Panc1 (cell line): Measurements from ENCODE around the gene WNK2. TPM values are rescaled to one million over a fixed set of nuclear protein-coding genes. Genes with fewer than 3 reads are reported as not detected.

Experiments used
- ATAC-seq: fragments of 200-7000 bp; cut with Tn5 transposase; 2 replicates; pipeline ENCODE4 v1.9.1; 2020; ENCODE audit warnings: mild to moderate bottlenecking, moderate library complexity
- BruUV-seq: library from RNA; stranded (reverse); fragments of 400-500 nt; replicated peaks from 2 replicates; lab custom pipeline; 2021; lab: Mats Ljungman, UMichigan
- CTCF ChIA-PET: fragments of 300-600 bp; sonication (Branson Sonifier 250); formaldehyde crosslinking; loops from one replicate; lab custom pipeline; 2022; ENCODE audit warnings: antibody characterized with exemption; lab: Charles Lee
- POLR2A ChIA-PET: fragments of 300-600 bp; sonication (Branson Sonifier 250); formaldehyde crosslinking; loops from one replicate; lab custom pipeline; 2022; ENCODE audit warnings: antibody characterized with exemption; lab: Charles Lee
- DNase-seq: peaks from one replicate; pipeline ENCODE4 v3.0.0-alpha.2; 2010; ENCODE audit warnings: low read depth, low spot score
- H3K27ac ChIP-seq: 2 replicates; pipeline ENCODE4 v1.5.1; 2011; ENCODE audit warnings: mild to moderate bottlenecking, low read length, inconsistent platforms
- H3K27me3 ChIP-seq: fragments of 200-500 bp; sonication (Bioruptor generic); 2 replicates; pipeline ENCODE4 v1.6.0; 2014; ENCODE audit warnings: low read length, inconsistent platforms; ENCODE audit not compliant: control insufficient read depth, insufficient read depth
- H3K36me3 ChIP-seq: fragments of 200-500 bp; sonication (Bioruptor generic); 2 replicates; pipeline ENCODE4 v1.5.1; 2014; ENCODE audit warnings: inconsistent platforms, mild to moderate bottlenecking, low read length, moderate library complexity; ENCODE audit not compliant: control insufficient read depth, insufficient read depth
- H3K4me1 ChIP-seq: 2 replicates; pipeline ENCODE4 v1.5.1; 2011; ENCODE audit warnings: inconsistent platforms, mild to moderate bottlenecking, low read length, moderate library complexity; ENCODE audit not compliant: control insufficient read depth, insufficient read depth
- H3K4me3 ChIP-seq, 2 experiments: 2 replicates each; pipeline ENCODE4 v1.5.1; 2011 to 2012; ENCODE audit warnings: low read depth in 2 of 2, low read length in 2 of 2, mild to moderate bottlenecking in 2 of 2, inconsistent platforms in 1 of 2, moderate library complexity in 1 of 2
- H3K9me3 ChIP-seq: fragments of 200-500 bp; sonication (Bioruptor generic); 2 replicates; pipeline ENCODE4 v1.5.1; 2014; ENCODE audit warnings: low read depth, mild to moderate bottlenecking, inconsistent platforms, low read length, moderate library complexity; ENCODE audit not compliant: control insufficient read depth, insufficient read depth
- CTCF ChIP-seq: fragments of 450-650 bp; IDR thresholded peaks from 2 replicates; pipeline ENCODE4 v1.5.1; 2017; ENCODE audit warnings: mild to moderate bottlenecking
- POLR2AphosphoS5 ChIP-seq: IDR thresholded peaks from 2 replicates; pipeline ENCODE4 v1.6.1; 2012; ENCODE audit warnings: mild to moderate bottlenecking, low read depth, low read length, moderate library complexity
- REST ChIP-seq, 2 experiments: IDR thresholded peaks; 2 replicates each; pipeline ENCODE4 v1.6.1; 2011 to 2012; ENCODE audit warnings: low read depth in 2 of 2, control low read depth in 1 of 2, low read length in 1 of 2, mild to moderate bottlenecking in 1 of 2, moderate library complexity in 1 of 2; ENCODE audit not compliant: insufficient read depth in 1 of 2
- SIN3A ChIP-seq: IDR thresholded peaks from 2 replicates; pipeline ENCODE4 v1.6.1; 2012; ENCODE audit warnings: low read depth, mild to moderate bottlenecking, low read length, moderate library complexity, borderline replicate concordance; ENCODE audit not compliant: insufficient read depth
- TCF7L2 ChIP-seq: IDR thresholded peaks from 2 replicates; pipeline ENCODE4 v1.6.1; 2011; ENCODE audit warnings: mild to moderate bottlenecking, low read depth, low read length, inconsistent platforms
- in situ Hi-C: cut with HindIII; loops from 2 replicates; pipeline ENCODE4 v1.10.0; 2016; ENCODE audit warnings: low sequenced_read_pairs, low pct_unique_long_range_greater_than_20kb
- intact Hi-C: fragments of 100-400 bp; cut with micrococcal nuclease; formaldehyde crosslinking; loops from one replicate; pipeline ENCODE4 v1.10.0; 2022; ENCODE audit not compliant: unreplicated experiment
- total RNA-seq: library from RNA; stranded (reverse); gene quantifications from one replicate; pipeline ENCODE4 v1.2.1, GENCODE V29; 2021; ENCODE audit not compliant: unreplicated experiment

The WNK2 gene
- total RNA-seq, 1 experiment from 2014 or later: 13.7 TPM

GRCh38 chr9:93265972-93266371 is 82.0 kb downstream of the WNK2 start:
- Histone ChIP-seq H3K9me3 (no peaks in the 10 kb centered on the region), H3K27ac (no peak overlapping the region), H3K27me3 (no peaks in the 10 kb centered on the region), H3K4me1 (no peaks in the 10 kb centered on the region), H3K4me3 (no peak overlapping the region), H3K36me3 (no peaks in the 10 kb centered on the region)
- DNase-seq (no peak), ATAC-seq (no peak)
- intact Hi-C loops: no loop called here
- BruUV-seq: no TSS peak
- POLR2A ChIA-PET: no interaction called here
- in situ Hi-C loops: no loop called here
- CTCF ChIA-PET: no interaction called here
- TF ChIP-seq SIN3A (no peak), TCF7L2 (no peak), POLR2AphosphoS5 (no peak), REST (IDR thresholded peaks at IDR 0.05; ENCODE audit: insufficient read depth in 1 of 2, low read depth in 2 of 2, low read length in 1 of 2) (no peak), CTCF (no peak)

- Histone ChIP-seq H3K4me1 (no peaks in the 10 kb centered on the region), H3K9me3 (no peaks in the 10 kb centered on the region), H3K4me3 (no peak overlapping the region), H3K27ac (no peak overlapping the region), H3K27me3 (no peaks in the 10 kb centered on the region), H3K36me3 (no peaks in the 10 kb centered on the region)
- ATAC-seq: no peak
- in situ Hi-C loops (no loop called here), intact Hi-C loops (no loop called here)
- no TSS peak for BruUV-seq
- TF ChIP-seq SIN3A (no peak), TCF7L2 (no peak)
- no peak for DNase-seq
- POLR2A ChIA-PET: no interaction called here
- CTCF ChIA-PET: no interaction called here
Observed at GRCh38 chr9:93266521-93267001, 82.6 kb downstream of the WNK2 start.

GRCh38 chr9:93267091-93267541 is 83.2 kb downstream of the WNK2 start:
- ATAC-seq: no peak
- Histone ChIP-seq H3K4me3 (no peak overlapping the region), H3K9me3 (no peaks in the 10 kb centered on the region), H3K36me3 (no peaks in the 10 kb centered on the region), H3K4me1 (no peaks in the 10 kb centered on the region), H3K27ac (no peak overlapping the region), H3K27me3 (no peaks in the 10 kb centered on the region)
- no peak for DNase-seq
- intact Hi-C loops (no loop called here), in situ Hi-C loops (no loop called here)
- TF ChIP-seq CTCF: no peak
- no peak for TF ChIP-seq REST (IDR thresholded peaks at IDR 0.05; ENCODE audit: insufficient read depth in 1 of 2, low read depth in 2 of 2, low read length in 1 of 2)
- TF ChIP-seq TCF7L2: no peak
- BruUV-seq: no TSS peak
- CTCF ChIA-PET: no interaction called here
- POLR2A ChIA-PET: no interaction called here
